H1 (cell line): ENCODE data around the gene OXCT2. TPM values are rescaled to one million over a fixed set of nuclear protein-coding genes. Genes with fewer than 3 reads are reported as not detected.

Experiments
- CTCF ChIA-PET: fragments of 300-600 bp; sonication (Branson Sonifier 250); formaldehyde crosslinking; loops from one replicate; lab custom pipeline; 2021; ENCODE audit not compliant: partially characterized antibody; lab: Charles Lee
- POLR2A ChIA-PET: fragments of 300-600 bp; sonication (Branson Sonifier 250); formaldehyde crosslinking; loops from one replicate; lab custom pipeline; 2021; ENCODE audit warnings: inconsistent platforms; ENCODE audit not compliant: partially characterized antibody; lab: Charles Lee
- DNase-seq, 2 experiments: peaks; one replicate each; pipeline versions ENCODE4 v3.0.0 to v3.0.0-alpha.2; 2010 to 2022; ENCODE audit warnings: low spot score in 2 of 2, low read depth in 1 of 2, mixed read lengths in 1 of 2
- FAIRE-seq: peaks from 2 replicates; lab custom pipeline; 2011; peaks lifted over from hg19 to GRCh38; lab: Jason Lieb, UNC
- H2AFZ ChIP-seq: 2 replicates; pipeline ENCODE4 v1.8.1; 2012; ENCODE audit warnings: low read length, inconsistent platforms
- H2AK5ac ChIP-seq: 2 replicates; pipeline ENCODE4 v1.6.1; 2013; ENCODE audit warnings: low read depth, low read length
- H2BK120ac ChIP-seq: replicated peaks from 2 replicates; pipeline ENCODE3; 2013; ENCODE audit warnings: low read depth, low read length, inconsistent platforms
- H2BK12ac ChIP-seq: 2 replicates; pipeline ENCODE4 v1.6.1; 2013; ENCODE audit warnings: low read depth, low read length
- H2BK15ac ChIP-seq: 2 replicates; pipeline ENCODE4 v1.6.1; 2013; ENCODE audit warnings: low read length
- H2BK20ac ChIP-seq: 2 replicates; pipeline ENCODE4 v1.6.1; 2013; ENCODE audit warnings: low read length
- H2BK5ac ChIP-seq: 2 replicates; pipeline ENCODE4 v1.6.1; 2013; ENCODE audit warnings: low read depth, low read length
- H3K14ac ChIP-seq: 2 replicates; pipeline ENCODE4 v1.6.1; 2013; ENCODE audit warnings: inconsistent platforms; ENCODE audit not compliant: insufficient read length
- H3K18ac ChIP-seq: 2 replicates; pipeline ENCODE4 v1.6.1; 2013; ENCODE audit warnings: low read length; ENCODE audit errors: extremely low read depth
- H3K23ac ChIP-seq: 2 replicates; pipeline ENCODE4 v1.6.1; 2013; ENCODE audit warnings: inconsistent platforms; ENCODE audit not compliant: insufficient read length
- H3K23me2 ChIP-seq: 2 replicates; pipeline ENCODE4 v1.6.1; 2013; ENCODE audit warnings: low read depth, low read length
- H3K27ac ChIP-seq: 2 replicates; pipeline ENCODE4 v1.6.1; 2011; ENCODE audit warnings: low read depth, low read length, inconsistent platforms
- H3K27me3 ChIP-seq, 4 experiments: replicated peaks in 1 of 4; 1 replicate in 1 of 4; 2 replicates in 3 of 4; pipeline versions ENCODE4 v1.6.1 to v1.8.1; 2011 to 2013; ENCODE audit warnings: low read length in 3 of 4, mild to moderate bottlenecking in 3 of 4, inconsistent platforms in 2 of 4, mixed read lengths in 2 of 4, moderate library complexity in 1 of 4; ENCODE audit not compliant: control insufficient read depth in 3 of 4, insufficient read depth in 3 of 4; ENCODE audit errors: extremely low read depth in 1 of 4
- H3K36me3 ChIP-seq, 4 experiments: 2 replicates each; pipeline versions ENCODE4 v1.6.1 to v1.8.1; 2011 to 2013; ENCODE audit warnings: mild to moderate bottlenecking in 4 of 4, low read length in 3 of 4, moderate library complexity in 2 of 4, control low read depth in 1 of 4, inconsistent platforms in 1 of 4; ENCODE audit not compliant: insufficient read depth in 4 of 4, control insufficient read depth in 2 of 4
- H3K4ac ChIP-seq: replicated peaks from 2 replicates; pipeline ENCODE3; 2013; ENCODE audit warnings: low read length, low read depth, mixed read lengths, inconsistent platforms; ENCODE audit not compliant: insufficient read length
- H3K4me1 ChIP-seq, 4 experiments: replicated peaks in 1 of 4; 1 replicate in 1 of 4; 2 replicates in 3 of 4; pipeline versions ENCODE4 v1.6.1 to v1.8.1; 2011 to 2013; ENCODE audit warnings: low read length in 3 of 4, inconsistent platforms in 2 of 4, mixed read lengths in 1 of 4; ENCODE audit not compliant: insufficient read depth in 4 of 4, control insufficient read depth in 3 of 4
- H3K4me2 ChIP-seq, 2 experiments: 2 replicates each; pipeline versions ENCODE4 v1.6.1 to v1.8.1; 2011 to 2013; ENCODE audit warnings: low read depth in 2 of 2, low read length in 2 of 2, control low read depth in 1 of 2, inconsistent platforms in 1 of 2, mild to moderate bottlenecking in 1 of 2; ENCODE audit not compliant: insufficient read depth in 1 of 2
- H3K4me3 ChIP-seq, 4 experiments: fragments of 200-600, 300-600 bp in 1 of 4; sonication (generic), shearing (Covaris generic), sonication (Bioruptor Twin) in 1 of 4; 2 replicates each; pipeline versions ENCODE4 v1.5.1 to v1.8.1; 2011 to 2016; ENCODE audit warnings: low read length in 4 of 4, low read depth in 3 of 4, control low read depth in 2 of 4, inconsistent platforms in 2 of 4, mild to moderate bottlenecking in 2 of 4, mixed read lengths in 1 of 4, moderate library complexity in 1 of 4; ENCODE audit not compliant: insufficient read depth in 2 of 4; ENCODE audit errors: extremely low read depth in 1 of 4
- H3K56ac ChIP-seq: replicated peaks from 2 replicates; pipeline ENCODE3; 2013; ENCODE audit warnings: low read depth, mild to moderate bottlenecking, mixed read lengths, low read length, inconsistent platforms; ENCODE audit not compliant: insufficient read length
- H3K79me1 ChIP-seq: 2 replicates; pipeline ENCODE4 v1.6.1; 2013; ENCODE audit warnings: low read depth, low read length, control low read depth
- H3K79me2 ChIP-seq, 2 experiments: 2 replicates each; pipeline versions ENCODE4 v1.6.1 to v1.8.1; 2012 to 2013; ENCODE audit warnings: low read length in 2 of 2, mild to moderate bottlenecking in 2 of 2, inconsistent platforms in 1 of 2; ENCODE audit not compliant: insufficient read depth in 2 of 2, control insufficient read depth in 1 of 2
- H3K9ac ChIP-seq, 4 experiments: replicated peaks in 1 of 4; 1 replicate in 1 of 4; 2 replicates in 3 of 4; pipeline versions ENCODE4 v1.6.1 to v1.8.1; 2011 to 2013; ENCODE audit warnings: low read depth in 3 of 4, low read length in 3 of 4, control low read depth in 2 of 4, mild to moderate bottlenecking in 2 of 4, moderate library complexity in 2 of 4, inconsistent platforms in 1 of 4; ENCODE audit errors: extremely low read depth in 1 of 4
- H3K9me3 ChIP-seq, 2 experiments: 2 replicates each; pipeline versions ENCODE4 v1.6.1 to v1.8.1; 2012 to 2013; ENCODE audit warnings: mild to moderate bottlenecking in 2 of 2, moderate library complexity in 2 of 2, control low read depth in 1 of 2, inconsistent platforms in 1 of 2, low read depth in 1 of 2, low read length in 1 of 2, mixed read lengths in 1 of 2; ENCODE audit not compliant: insufficient read depth in 2 of 2
- H4K20me1 ChIP-seq, 2 experiments: replicated peaks in 1 of 2; 2 replicates each; pipeline versions ENCODE3 to v1.8.1; 2011 to 2013; ENCODE audit warnings: inconsistent platforms in 2 of 2, low read length in 2 of 2, mild to moderate bottlenecking in 1 of 2; ENCODE audit not compliant: insufficient read depth in 2 of 2, control insufficient read depth in 1 of 2
- H4K5ac ChIP-seq: 2 replicates; pipeline ENCODE4 v1.6.1; 2013; ENCODE audit warnings: low read length, low read depth, mixed read lengths, inconsistent platforms; ENCODE audit not compliant: insufficient read length
- H4K8ac ChIP-seq: 2 replicates; pipeline ENCODE4 v1.8.0; 2013; ENCODE audit warnings: mild to moderate bottlenecking, moderate library complexity, low read length, inconsistent platforms; ENCODE audit not compliant: insufficient read depth; ENCODE audit errors: extremely low read depth
- H4K91ac ChIP-seq: replicated peaks from 2 replicates; pipeline ENCODE3; 2013; ENCODE audit warnings: low read length, mixed read lengths, inconsistent platforms; ENCODE audit not compliant: insufficient read length
- ASH2L ChIP-seq: fragments of 200-600, 300-600 bp; sonication (generic); IDR thresholded peaks from one replicate; pipeline ENCODE4 v1.7.1; 2017; ENCODE audit warnings: low read length
- EP300 ChIP-seq, 2 experiments: IDR thresholded peaks; 1 replicate in 1 of 2; 2 replicates in 1 of 2; pipeline ENCODE4 v1.6.1; 2011 to 2012; ENCODE audit warnings: low read depth in 2 of 2, low read length in 2 of 2, mild to moderate bottlenecking in 2 of 2, borderline replicate concordance in 1 of 2, inconsistent platforms in 1 of 2, moderate library complexity in 1 of 2
- JUN ChIP-seq: IDR thresholded peaks from 2 replicates; pipeline ENCODE4 v1.6.1; 2011; ENCODE audit warnings: low read depth, mild to moderate bottlenecking, improper control_type of control experiment, low read length
- JUND ChIP-seq: IDR thresholded peaks from 2 replicates; pipeline ENCODE4 v1.6.1; 2011; ENCODE audit warnings: mild to moderate bottlenecking, improper control_type of control experiment, low read length
- KDM4A ChIP-seq: IDR thresholded peaks from one replicate; pipeline ENCODE4 v1.7.1; 2012; ENCODE audit warnings: low read depth, mild to moderate bottlenecking, moderate library complexity, low read length, inconsistent platforms; ENCODE audit not compliant: severe bottlenecking
- MAX ChIP-seq: IDR thresholded peaks from 2 replicates; pipeline ENCODE4 v1.6.1; 2012; ENCODE audit warnings: inconsistent platforms
- SIN3A ChIP-seq, 2 experiments: IDR thresholded peaks in 1 of 2; conservative IDR thresholded peaks in 1 of 2; 2 replicates each; pipeline ENCODE4 v1.6.1; 2011 to 2012; ENCODE audit warnings: low read length in 2 of 2, improper control_type of control experiment in 1 of 2, low read depth in 1 of 2, mild to moderate bottlenecking in 1 of 2
- WGBS, 2 experiments: shearing (Covaris generic) in 1 of 2; methylation state at CpG; one replicate each; pipeline versions ENCODE4 v1.1.6 to v1.1.7; 2013 to 2015; ENCODE audit warnings: low lambda C conversion rate in 2 of 2, mixed read lengths in 2 of 2, inconsistent platforms in 1 of 2, low coverage in 1 of 2, missing lambda C conversion rate in 1 of 2; ENCODE audit not compliant: insufficient replicate concordance in 2 of 2, insufficient coverage in 1 of 2, insufficient read length in 1 of 2; ENCODE audit errors: extremely low coverage in 1 of 2, missing lambda C conversion rate in 1 of 2; 5-methylcytosine and 5-hydroxymethylcytosine counted together
- polyA plus RNA-seq, 7 experiments: library from polyadenylated mRNA; depleted of rRNA in 3 of 7; stranded (reverse) in 5 of 7; unstranded in 2 of 7; fragments of >200 nt in 5 of 7; fragments of 200-250 nt in 2 of 7; gene quantifications; 1 replicate in 5 of 7; 2 replicates in 1 of 7; 4 replicates in 1 of 7; pipeline versions ENCODE4 v1.2.1 to v1.2.3, GENCODE V29; 2011 to 2013; ENCODE audit warnings: missing spikeins in 2 of 7, mixed read lengths in 2 of 7
- total RNA-seq: library from RNA; stranded (reverse); fragmentation: NEBNext Ultra II Directional; extraction: Animal tissue kit (Norgen Biotek cat#: 25700); gene quantifications from 2 replicates; pipeline ENCODE4 v1.2.1, GENCODE V29; 2021

The OXCT2 gene
- total and polyA plus RNA-seq, 2 of the 8 experiments (the other 6 are each of a cell fraction or from before 2014, with no cell fraction given), result 2.6 to 2.9 TPM

DNA sequence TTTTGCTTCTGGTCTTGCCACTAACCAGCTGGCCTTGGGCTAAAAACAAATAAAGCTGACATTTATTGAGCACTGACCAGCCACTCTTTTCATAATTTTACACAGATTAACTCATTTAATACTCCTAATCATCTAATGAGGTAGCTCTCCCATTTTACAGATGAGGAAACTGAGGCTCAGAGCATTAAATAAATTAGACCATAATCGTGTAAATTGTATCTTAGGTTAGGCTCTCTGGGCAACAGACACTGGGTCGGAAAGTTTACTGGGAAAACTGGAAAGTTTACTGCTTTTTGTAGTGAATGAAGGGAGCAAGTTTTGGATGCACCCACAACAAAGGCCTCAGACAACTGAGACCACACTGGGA is 10.2 kb upstream of the OXCT2 start:
- Histone ChIP-seq H3K23ac (no peak overlapping the region), H3K4me2 (no peak overlapping the region), H4K5ac (no peak overlapping the region), H3K9ac (no peak overlapping the region), H3K27me3 (peaks cover 3 to 20% (median 11%) of the 10 kb centered on the region in 4 experiments), H4K20me1 (no peaks in the 10 kb centered on the region), H3K4me1 (no peaks in the 10 kb centered on the region), H4K91ac (no peak overlapping the region), H2BK120ac (no peak overlapping the region)
- DNase-seq, result no peak
- TF ChIP-seq JUND (no peak), KDM4A (no peak), SIN3A (conservative IDR thresholded peaks at IDR 0.05 in 1 of 2, IDR thresholded peaks at IDR 0.05 in 1 of 2; ENCODE audit: low read depth in 1 of 2, low read length in 2 of 2) (no peak), MAX (no peak), JUN (no peak), ASH2L (no peak), EP300 (IDR thresholded peaks at IDR 0.05; ENCODE audit: borderline replicate concordance in 1 of 2, low read depth in 2 of 2, low read length in 2 of 2) (no peak)
- TF ChIP-seq, all 59 proteins: peak for 0
- Histone ChIP-seq H3K27ac (no peak overlapping the region), H2BK5ac (no peak overlapping the region), H3K79me1 (no peaks in the 10 kb centered on the region), H2AK5ac (no peak overlapping the region), H4K8ac (no peak overlapping the region), H3K14ac (no peak overlapping the region), H2BK20ac (no peak overlapping the region), H3K79me2 (no peaks in the 10 kb centered on the region), H2AFZ (no peak overlapping the region), H3K4ac (no peak overlapping the region), H3K9me3 (no peaks in the 10 kb centered on the region), H3K23me2 (no peaks in the 10 kb centered on the region), H3K4me3 (no peak overlapping the region), H2BK15ac (no peak overlapping the region), H3K36me3 (no peaks in the 10 kb centered on the region), H2BK12ac (no peak overlapping the region), H3K56ac (no peak overlapping the region), H3K18ac (no peak overlapping the region)
- POLR2A ChIA-PET, result no interaction called here
- WGBS, 2 experiments, result 93% methylated on average over 2 of the region's 2 CpGs; no CpG with 5 or more reads in 1 of the 2 experiments
- FAIRE-seq, result no peak
- CTCF ChIA-PET, result interaction anchor here (0.7 to 4.0 kb wide), 2 partner anchors 18 to 80 kb away, joined by 3 to 22 read pairs; no protein-coding TSS in a partner anchor
